Lower leg skin (tissue), 3 donors: ENCODE results near the gene DYNC1I1.

Experiments
- POLR2A ChIP-seq, 2 donors: fragments of 450-650 bp; IDR thresholded peaks; one replicate each; pipeline ENCODE4 v1.6.1; 2016 to 2017; ENCODE audit warnings: antibody characterized with exemption in 2 of 2, mild to moderate bottlenecking in 1 of 2, moderate library complexity in 1 of 2
- TF ChIP-seq, protein P1 (sequence below), 3 donors: fragments of 450-650 bp; IDR thresholded peaks; one replicate each; pipeline ENCODE4 v1.5.1; 2016; ENCODE audit warnings: antibody characterized with exemption in 3 of 3, mild to moderate bottlenecking in 3 of 3, moderate library complexity in 2 of 3

DNA sequence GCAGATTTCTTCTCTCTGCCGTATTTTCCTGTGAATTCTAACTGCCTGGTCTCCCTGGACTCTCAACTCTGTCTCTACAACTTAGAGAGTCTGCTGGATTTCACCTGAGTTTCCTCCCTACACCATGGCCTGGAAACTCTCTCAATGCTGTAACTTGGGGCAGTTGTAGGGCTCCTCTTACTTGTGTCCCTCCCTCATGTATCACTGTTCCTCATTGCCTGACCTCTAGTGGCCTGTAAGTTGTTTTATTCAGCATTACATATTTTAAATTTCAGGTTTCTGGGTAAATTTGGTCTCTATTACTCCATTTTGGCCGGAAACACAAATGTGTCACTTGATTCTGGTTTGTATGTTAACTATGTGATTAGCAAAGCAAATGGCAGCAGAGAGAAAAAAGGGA is 70.9 kb downstream of the DYNC1I1 start:
- TF ChIP-seq, protein P1, sequence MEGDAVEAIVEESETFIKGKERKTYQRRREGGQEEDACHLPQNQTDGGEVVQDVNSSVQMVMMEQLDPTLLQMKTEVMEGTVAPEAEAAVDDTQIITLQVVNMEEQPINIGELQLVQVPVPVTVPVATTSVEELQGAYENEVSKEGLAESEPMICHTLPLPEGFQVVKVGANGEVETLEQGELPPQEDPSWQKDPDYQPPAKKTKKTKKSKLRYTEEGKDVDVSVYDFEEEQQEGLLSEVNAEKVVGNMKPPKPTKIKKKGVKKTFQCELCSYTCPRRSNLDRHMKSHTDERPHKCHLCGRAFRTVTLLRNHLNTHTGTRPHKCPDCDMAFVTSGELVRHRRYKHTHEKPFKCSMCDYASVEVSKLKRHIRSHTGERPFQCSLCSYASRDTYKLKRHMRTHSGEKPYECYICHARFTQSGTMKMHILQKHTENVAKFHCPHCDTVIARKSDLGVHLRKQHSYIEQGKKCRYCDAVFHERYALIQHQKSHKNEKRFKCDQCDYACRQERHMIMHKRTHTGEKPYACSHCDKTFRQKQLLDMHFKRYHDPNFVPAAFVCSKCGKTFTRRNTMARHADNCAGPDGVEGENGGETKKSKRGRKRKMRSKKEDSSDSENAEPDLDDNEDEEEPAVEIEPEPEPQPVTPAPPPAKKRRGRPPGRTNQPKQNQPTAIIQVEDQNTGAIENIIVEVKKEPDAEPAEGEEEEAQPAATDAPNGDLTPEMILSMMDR (IDR thresholded peaks at IDR 0.05): no peak
- TF ChIP-seq POLR2A (IDR thresholded peaks at IDR 0.05): no peak
